ENCODE measurements around the gene FBXW7. TPM values are rescaled to one million over a fixed set of nuclear protein-coding genes. Genes with fewer than 3 reads are reported as not detected.

The FBXW7 gene
- total and polyA plus RNA-seq, 2 of the 8 experiments (the other 6 are each of a cell fraction or from before 2014, with no cell fraction given) = 6.0 to 26.7 TPM

GRCh38 chr4:152352622-152353116, 183.2 kb downstream of the FBXW7 start:
- no peak overlapping the region for H3K23ac ChIP-seq (ENCODE audit: insufficient read length)
- no peak overlapping the region for H4K91ac ChIP-seq (replicated peaks; ENCODE audit: insufficient read length, low read length)
- ChIA-PET CTCF (ENCODE audit: partially characterized antibody) (no interaction called here), POLR2A (ENCODE audit: partially characterized antibody) (interaction anchor here (0.6 kb wide), 1 partner anchor 541 kb away, joined by 3 read pairs; no protein-coding TSS in a partner anchor)
- no peak overlapping the region for H4K8ac ChIP-seq (ENCODE audit: extremely low read depth, insufficient read depth, low read length)
- no peaks in the 10 kb centered on the region; a peak in 1 of 4 replicates for H3K79me2 ChIP-seq (ENCODE audit: control insufficient read depth in 1 of 2, insufficient read depth in 2 of 2, low read length in 2 of 2)
- peak overlapping the region in 1 of 2 experiments; percentile 22; a peak in 1 of 4 replicates for H3K4me2 ChIP-seq (ENCODE audit: insufficient read depth in 1 of 2, low read depth in 2 of 2, low read length in 2 of 2)
- H2BK12ac ChIP-seq (ENCODE audit: low read depth, low read length) = no peak overlapping the region
- no peak overlapping the region; a peak in 1 of 7 replicates for H3K9ac ChIP-seq (replicated peaks in 1 of 4; ENCODE audit: extremely low read depth in 1 of 4, low read depth in 3 of 4, low read length in 3 of 4)
- H4K5ac ChIP-seq (ENCODE audit: insufficient read length, low read depth, low read length) = no peak overlapping the region
- no peak overlapping the region for H2BK20ac ChIP-seq (ENCODE audit: low read length)
- no peak overlapping the region for H3K14ac ChIP-seq (ENCODE audit: insufficient read length)
- no peak overlapping the region for H3K27ac ChIP-seq (ENCODE audit: low read depth, low read length)
- H3K4ac ChIP-seq (replicated peaks; ENCODE audit: insufficient read length, low read depth, low read length) = no peak overlapping the region
- no peaks in the 10 kb centered on the region for H4K20me1 ChIP-seq (replicated peaks in 1 of 2; ENCODE audit: control insufficient read depth in 1 of 2, insufficient read depth in 2 of 2, low read length in 2 of 2)
- H2BK5ac ChIP-seq (ENCODE audit: low read depth, low read length) = 0 out of 2 replicates have a peak overlapping the region, but pooled peaks have one; percentile 3
- FAIRE-seq (peak; percentile 32), DNase-seq (ENCODE audit: low read depth in 1 of 2, low spot score in 2 of 2) (peak in 1 of 2 experiments; percentile 1)
- no peak overlapping the region for H3K56ac ChIP-seq (replicated peaks; ENCODE audit: insufficient read length, low read depth, low read length)
- no peaks in the 10 kb centered on the region for H3K9me3 ChIP-seq (ENCODE audit: insufficient read depth in 2 of 2, low read depth in 1 of 2, low read length in 1 of 2)
- no peak overlapping the region for H3K18ac ChIP-seq (ENCODE audit: extremely low read depth, low read length)
- H3K79me1 ChIP-seq (ENCODE audit: low read depth, low read length) = no peaks in the 10 kb centered on the region
- no peaks in the 10 kb centered on the region for H3K36me3 ChIP-seq (ENCODE audit: control insufficient read depth in 2 of 4, insufficient read depth in 4 of 4, low read length in 3 of 4)
- H2AK5ac ChIP-seq (ENCODE audit: low read depth, low read length) = no peak overlapping the region
- H3K4me3 ChIP-seq (ENCODE audit: extremely low read depth in 1 of 4, insufficient read depth in 2 of 4, low read depth in 3 of 4, low read length in 4 of 4) = no peak overlapping the region
- no peaks in the 10 kb centered on the region for H3K27me3 ChIP-seq (replicated peaks in 1 of 4; ENCODE audit: control insufficient read depth in 3 of 4, extremely low read depth in 1 of 4, insufficient read depth in 3 of 4, low read length in 3 of 4)
- WGBS, 2 experiments (ENCODE audit: extremely low coverage in 1 of 2, insufficient coverage in 1 of 2, insufficient read length in 1 of 2, insufficient replicate concordance in 2 of 2, low coverage in 1 of 2, low lambda C conversion rate in 2 of 2, missing lambda C conversion rate in 1 of 2) = 58% methylated on average over 11 of the region's 11 CpGs; no CpG with 5 or more reads in 1 of the 2 experiments
- H3K4me1 ChIP-seq (replicated peaks in 1 of 4; ENCODE audit: control insufficient read depth in 3 of 4, insufficient read depth in 4 of 4, low read length in 3 of 4) = peaks cover 0 to 5% (median 4%) of the 10 kb centered on the region in 4 experiments; a peak in 3 of 7 replicates
- peak; percentile 46 for TF ChIP-seq SIX5 (IDR thresholded peaks at IDR 0.05; ENCODE audit: low read depth, low read length)
- TF ChIP-seq SP4 (IDR thresholded peaks at IDR 0.05; ENCODE audit: low read length) = no peak
- no peak for TF ChIP-seq ATF3 (IDR thresholded peaks at IDR 0.05; ENCODE audit: insufficient read depth, low read depth, low read length)
- H3K23me2 ChIP-seq (ENCODE audit: low read depth, low read length) = no peaks in the 10 kb centered on the region
- no peak overlapping the region for H2AFZ ChIP-seq (ENCODE audit: low read length)
- H2BK120ac ChIP-seq (replicated peaks; ENCODE audit: low read depth, low read length) = no peak overlapping the region
- H2BK15ac ChIP-seq (ENCODE audit: low read length) = no peak overlapping the region
